OCI-LY3 (cell line): ENCODE data around the gene HNRNPH2.
A peak's percentile ranks its signal among the peaks of the same experiment; 100 is the strongest.

ENCODE experiments used
- H2AFZ ChIP-seq: fragments of 200-600, 300-600 bp; shearing (Covaris generic); 2 replicates; pipeline ENCODE4 v1.6.0; 2014; ENCODE audit warnings: antibody characterized with exemption, low read depth, low read length
- H3K27ac ChIP-seq: fragments of 200-600, 300-600 bp; sonication (generic); 2 replicates; pipeline ENCODE4 v1.5.1; 2014; ENCODE audit warnings: mild to moderate bottlenecking, low read length, moderate library complexity, mixed read lengths
- H3K27me3 ChIP-seq: fragments of 200-600, 300-600 bp; sonication (generic); 2 replicates; pipeline ENCODE4 v1.6.1; 2014; ENCODE audit warnings: low read depth, low read length, mixed read lengths
- H3K36me3 ChIP-seq: fragments of 200-600, 300-600 bp; sonication (generic); replicated peaks from 2 replicates; pipeline ENCODE3; 2014; ENCODE audit warnings: low read depth, low read length, mixed read lengths
- H3K4me1 ChIP-seq: fragments of 300-600, 200-600 bp; sonication (generic); 2 replicates; pipeline ENCODE4 v1.6.1; 2014; ENCODE audit warnings: low read length, mixed read lengths
- H3K4me2 ChIP-seq: fragments of 200-600, 300-600 bp; sonication (generic); 2 replicates; pipeline ENCODE4 v1.6.1; 2014; ENCODE audit warnings: low read length, mixed read lengths
- H3K4me3 ChIP-seq: fragments of 300-600, 200-600 bp; sonication (generic); 2 replicates; pipeline ENCODE4 v1.5.1; 2014; ENCODE audit warnings: antibody characterized with exemption, mild to moderate bottlenecking, low read length, moderate library complexity
- H3K79me2 ChIP-seq: fragments of 300-600, 200-600 bp; shearing (Covaris generic); 2 replicates; pipeline ENCODE4 v1.6.1; 2014; ENCODE audit warnings: mild to moderate bottlenecking, low read length, mixed read lengths
- H3K9ac ChIP-seq: fragments of 300-600, 200-600 bp; shearing (Covaris generic); 2 replicates; pipeline ENCODE4 v1.6.0; 2014; ENCODE audit warnings: mild to moderate bottlenecking, low read length, moderate library complexity
- H3K9me3 ChIP-seq: fragments of 200-600, 300-600 bp; shearing (Covaris generic); 2 replicates; pipeline ENCODE4 v1.6.1; 2014; ENCODE audit warnings: low read length, mixed read lengths; ENCODE audit not compliant: insufficient read depth
- H4K20me1 ChIP-seq: fragments of 200-600, 300-600 bp; sonication (generic); 2 replicates; pipeline ENCODE4 v1.6.1; 2016; ENCODE audit warnings: low read length, mixed read lengths; ENCODE audit not compliant: insufficient read depth
- CTCF ChIP-seq: fragments of 200-600, 300-600 bp; sonication (generic); IDR thresholded peaks from 2 replicates; pipeline ENCODE4 v1.5.1; 2014; ENCODE audit warnings: antibody characterized with exemption, low read length, low read depth
- EZH2phosphoT487 ChIP-seq: fragments of 200-600 bp; shearing (Covaris generic); IDR thresholded peaks from 2 replicates; pipeline ENCODE4 v1.6.1; 2018; ENCODE audit warnings: antibody characterized with exemption, mixed run types, low read depth

HNRNPH2 gene

GRCh38 chrX:101407748-101408531 is at the start of gene HNRNPH2, which contains the start of gene GLA:
Gene HNRNPH2 (plus strand): TSS chrX:101408222. CDS start chrX:101411989, 3,767 bp downstream.
Gene GLA (minus strand): TSS chrX:101407925. CDS start chrX:101407903, 22 bp downstream.
- Histone ChIP-seq H3K79me2 (peaks cover 78% of the 10 kb centered on the region), H4K20me1 (peaks cover 21% of the 10 kb centered on the region; the same call in 1 of the 2 replicates)

GRCh38 chrX:101359966-101360365 is 48.1 kb upstream of the HNRNPH2 start:
- Histone ChIP-seq H2AFZ (no peak overlapping the region), H3K9ac (no peak overlapping the region), H3K4me2 (no peak overlapping the region), H3K27ac (no peak overlapping the region), H3K9me3 (no peaks in the 10 kb centered on the region), H3K4me1 (peaks cover 8% of the 10 kb centered on the region; the same call in 1 of the 2 replicates), H4K20me1 (no peaks in the 10 kb centered on the region), H3K4me3 (no peak overlapping the region), H3K27me3 (no peaks in the 10 kb centered on the region), H3K36me3 (peaks cover 44% of the 10 kb centered on the region), H3K79me2 (no peaks in the 10 kb centered on the region)
- TF ChIP-seq CTCF (no peak), EZH2phosphoT487 (no peak)

More at GRCh38 chrX:101407748-101408531, at the start of gene HNRNPH2, which contains the start of gene GLA:
- Histone ChIP-seq H3K36me3 (peaks cover 24% of the 10 kb centered on the region), H3K4me1 (peaks cover 23% of the 10 kb centered on the region), H3K9ac (peak within 1 kb of the TSS; percentile 96), H3K4me3 (peak within 1 kb of the TSS; percentile 99), H3K9me3 (no peaks in the 10 kb centered on the region), H3K27me3 (no peaks in the 10 kb centered on the region), H3K27ac (peak within 1 kb of the TSS; percentile 90), H2AFZ (peak within 1 kb of the TSS; percentile 34; the same call in 1 of the 2 replicates), H3K4me2 (peak within 1 kb of the TSS; percentile 90)
- TF ChIP-seq CTCF (no peak), EZH2phosphoT487 (no peak)

- no peak for TF ChIP-seq CTCF
- no peak for TF ChIP-seq EZH2phosphoT487
- H3K4me2 ChIP-seq = no peak overlapping the region
- H4K20me1 ChIP-seq = no peaks in the 10 kb centered on the region
- no peak overlapping the region for H3K9ac ChIP-seq
- no peaks in the 10 kb centered on the region for H3K27me3 ChIP-seq
- no peak overlapping the region for H3K4me3 ChIP-seq
- H3K9me3 ChIP-seq = no peaks in the 10 kb centered on the region
- H3K36me3 ChIP-seq = peaks cover 44% of the 10 kb centered on the region
- H2AFZ ChIP-seq = no peak overlapping the region
- no peaks in the 10 kb centered on the region for H3K79me2 ChIP-seq
- peaks cover 8% of the 10 kb centered on the region; the same call in 1 of the 2 replicates for H3K4me1 ChIP-seq
- H3K27ac ChIP-seq = no peak overlapping the region
Observed at GRCh38 chrX:101360390-101360789, 47.6 kb upstream of the HNRNPH2 start.

- TF ChIP-seq CTCF = no peak
- no peak for TF ChIP-seq EZH2phosphoT487
- H3K4me1 ChIP-seq = peaks cover 8% of the 10 kb centered on the region; the same call in 1 of the 2 replicates
- H3K9me3 ChIP-seq = no peaks in the 10 kb centered on the region
- no peak overlapping the region for H3K9ac ChIP-seq
- H3K27me3 ChIP-seq = no peaks in the 10 kb centered on the region
- no peak overlapping the region for H3K4me3 ChIP-seq
- no peak overlapping the region for H3K27ac ChIP-seq
- no peak overlapping the region for H2AFZ ChIP-seq
- no peaks in the 10 kb centered on the region for H3K79me2 ChIP-seq
- peaks cover 42% of the 10 kb centered on the region for H3K36me3 ChIP-seq
- H4K20me1 ChIP-seq = no peaks in the 10 kb centered on the region
- H3K4me2 ChIP-seq = no peak overlapping the region
Observed at GRCh38 chrX:101362116-101362515, 45.9 kb upstream of the HNRNPH2 start.
